ENCODE results near the gene TYR. TPM values are rescaled to one million over a fixed set of nuclear protein-coding genes. Genes with fewer than 3 reads are reported as not detected.
"Not testable (repeated sequence)": the region's sequence is repeated elsewhere in the genome, so short reads cannot be mapped to it uniquely, and the experiment has no call there.

TYR gene
- polyA plus RNA-seq, 3 donors from 2014 or later = not detected

DNA sequence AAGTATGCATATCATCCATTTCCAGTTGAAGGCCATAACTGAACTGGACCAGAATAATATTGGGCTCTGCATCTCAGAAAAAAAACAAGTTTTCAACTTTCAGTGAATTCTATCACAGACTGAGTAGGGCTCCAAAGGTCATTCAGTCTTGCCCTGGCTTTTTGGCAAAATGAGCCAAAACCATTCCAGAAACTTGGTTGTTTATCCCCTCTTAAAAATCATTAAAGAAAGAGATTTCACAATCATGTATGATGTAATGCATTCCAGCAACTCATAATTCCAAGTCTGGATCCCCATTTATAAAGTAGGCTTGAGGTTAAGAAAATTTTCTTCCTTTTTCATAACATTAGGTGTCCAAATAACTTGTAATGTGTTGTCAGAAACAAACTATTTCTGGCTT lies 162.8 kb downstream of the TYR start:
- peaks cover 0 to 22% (median 5%) of the 10 kb centered on the region in 6 donors for H3K9me3 Mint-ChIP-seq
- H3K36me3 Mint-ChIP-seq; DNase-seq; H3K27me3 Mint-ChIP-seq (ENCODE audit: low read depth in 3 of 3); H3K4me1 Mint-ChIP-seq; H3K4me3 Mint-ChIP-seq; H3K27ac Mint-ChIP-seq: not testable (repeated sequence)

DNA sequence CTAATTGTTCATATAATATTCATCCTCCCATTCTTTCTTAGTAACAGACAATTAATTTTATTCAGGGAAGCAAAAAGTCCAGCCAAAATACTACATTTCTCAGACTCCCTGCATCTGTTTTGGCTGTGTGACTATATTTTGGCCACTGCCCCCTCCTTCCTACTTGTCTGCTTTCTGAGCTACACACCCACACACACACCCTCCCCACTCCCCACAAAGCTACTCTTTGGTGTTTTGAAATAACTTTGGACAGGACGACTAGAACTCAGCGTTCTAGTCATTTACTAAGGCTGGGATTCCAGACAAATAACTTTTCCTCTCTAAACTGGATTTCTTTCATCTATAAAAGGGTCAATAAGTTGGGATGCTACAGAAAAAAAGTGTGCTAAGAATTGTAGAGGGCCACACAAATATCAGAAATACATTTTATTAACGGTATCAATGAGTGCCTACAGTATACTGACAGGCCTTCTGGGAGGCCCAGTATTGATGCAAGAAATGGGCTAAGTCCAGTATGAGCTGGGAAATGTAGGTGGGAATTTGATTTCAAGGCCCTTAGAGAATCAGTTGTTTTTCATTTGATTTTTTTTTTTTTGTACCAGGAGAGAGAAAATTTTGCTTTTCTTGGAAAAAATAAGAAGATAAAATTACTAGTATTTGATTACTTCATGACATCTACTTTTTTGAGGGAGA lies 165.4 kb downstream of the TYR start:
- H3K27ac Mint-ChIP-seq; H3K36me3 Mint-ChIP-seq; DNase-seq; H3K27me3 Mint-ChIP-seq (ENCODE audit: low read depth in 3 of 3); H3K4me1 Mint-ChIP-seq; H3K4me3 Mint-ChIP-seq: not testable (repeated sequence)
- peaks cover 3 to 27% (median 6%) of the 10 kb centered on the region in 6 donors for H3K9me3 Mint-ChIP-seq

Other genes with a start within 250 kb of the TYR start
- gene GRM5, start 111.9 kb upstream of the TYR start, polyA plus RNA-seq = not detected